HG03439 (cell line): Measurements from ENCODE around the gene CRIP3.
"Not testable (repeated sequence)": the region's sequence is repeated elsewhere in the genome, so short reads cannot be mapped to it uniquely, and the experiment has no call there.

Experiments used
- ATAC-seq: cut with Tn5 transposase; IDR thresholded peaks from one replicate; pipeline ENCODE4 v1.9.1; 2021; ENCODE audit warnings: mild to moderate bottlenecking, moderate library complexity; ENCODE audit not compliant: unreplicated experiment

CRIP3 gene

GRCh38 chr6:43308101-43308989 is at the start of gene CRIP3:
Gene CRIP3, minus strand, starts transcription at chr6:43308826. Its CDS starts 34 bp downstream, at chr6:43308792.
- ATAC-seq, result peak; percentile 61

- ATAC-seq, result no peak
These were observed 47.4 kb upstream of the CRIP3 start for GRCh38 chr6:43355862-43356590.

GRCh38 chr6:43351951-43352350 is 43.3 kb upstream of the CRIP3 start:
- not testable (repeated sequence) for ATAC-seq

GRCh38 chr6:43347444-43347843 is 38.8 kb upstream of the CRIP3 start:
- ATAC-seq, result no peak

- ATAC-seq, result no peak
These were observed 38.4 kb upstream of the CRIP3 start for GRCh38 chr6:43347021-43347420.

- ATAC-seq, result not testable (repeated sequence)
These were observed 37.6 kb upstream of the CRIP3 start for GRCh38 chr6:43346243-43346642.

- ATAC-seq, result peak; percentile 58
These were observed 30.5 kb upstream of the CRIP3 start for GRCh38 chr6:43339168-43339567.

GRCh38 chr6:43338243-43338642 is 29.6 kb upstream of the CRIP3 start:
- peak; percentile 38 for ATAC-seq

- no peak for ATAC-seq
These were observed 27.8 kb upstream of the CRIP3 start for GRCh38 chr6:43336382-43336781.

- no peak for ATAC-seq
These were observed 26.8 kb upstream of the CRIP3 start for GRCh38 chr6:43335469-43335868.

- no peak for ATAC-seq
These were observed 26.0 kb upstream of the CRIP3 start for GRCh38 chr6:43334466-43335095.

- no peak for ATAC-seq
These were observed 23.3 kb upstream of the CRIP3 start for GRCh38 chr6:43331891-43332290.

- ATAC-seq, result no peak
These were observed 22.8 kb upstream of the CRIP3 start for GRCh38 chr6:43331470-43331869.

GRCh38 chr6:43328528-43328927 is 19.9 kb upstream of the CRIP3 start:
- no peak for ATAC-seq

- ATAC-seq, result no peak
These were observed 17.2 kb upstream of the CRIP3 start for GRCh38 chr6:43325876-43326275.

GRCh38 chr6:43318011-43318410 is 9.4 kb upstream of the CRIP3 start:
- ATAC-seq, result no peak

GRCh38 chr6:43313813-43314212 is 5.2 kb upstream of the CRIP3 start:
- no peak for ATAC-seq

- no peak for ATAC-seq
These were observed 3.0 kb upstream of the CRIP3 start for GRCh38 chr6:43311666-43312065.

- no peak for ATAC-seq
These were observed 2.0 kb upstream of the CRIP3 start for GRCh38 chr6:43310624-43311023.

- no peak for ATAC-seq
These were observed 1.5 kb upstream of the CRIP3 start for GRCh38 chr6:43310134-43310533.

GRCh38 chr6:43308990-43309477 is 408 bp upstream of the CRIP3 start:
- ATAC-seq, result no peak
